HG03432 (cell line): ENCODE measurements around the gene SYCP3.
"Not testable (repeated sequence)": the region's sequence is repeated elsewhere in the genome, so short reads cannot be mapped to it uniquely, and the experiment has no call there.

ENCODE experiments used
- ATAC-seq: cut with Tn5 transposase; IDR thresholded peaks from one replicate; pipeline ENCODE4 v1.9.1; 2021; ENCODE audit warnings: mild to moderate bottlenecking, moderate library complexity; ENCODE audit not compliant: unreplicated experiment

Gene SYCP3

GRCh38 chr12:101761350-101761749 lies 22.1 kb upstream of the SYCP3 start:
- no peak for ATAC-seq

GRCh38 chr12:101759396-101760047 lies 20.3 kb upstream of the SYCP3 start:
- ATAC-seq = peak; percentile 62

GRCh38 chr12:101750152-101750551 lies 10.9 kb upstream of the SYCP3 start:
- no peak for ATAC-seq

GRCh38 chr12:101749657-101750056 lies 10.4 kb upstream of the SYCP3 start:
- ATAC-seq = no peak

GRCh38 chr12:101748907-101749306 lies 9.6 kb upstream of the SYCP3 start:
- no peak for ATAC-seq

- no peak for ATAC-seq
Measured at GRCh38 chr12:101747697-101748096, 8.4 kb upstream of the SYCP3 start.

GRCh38 chr12:101746661-101747060 lies 7.4 kb upstream of the SYCP3 start:
- ATAC-seq = no peak

GRCh38 chr12:101746196-101746595 lies 6.9 kb upstream of the SYCP3 start:
- no peak for ATAC-seq

GRCh38 chr12:101745481-101745880 lies 6.2 kb upstream of the SYCP3 start:
- ATAC-seq = no peak

- peak; percentile 97 for ATAC-seq
Measured at GRCh38 chr12:101743724-101744472, 4.6 kb upstream of the SYCP3 start.

GRCh38 chr12:101743242-101743641 lies 4.0 kb upstream of the SYCP3 start:
- ATAC-seq = peak; percentile 3

- ATAC-seq = no peak
Measured at GRCh38 chr12:101740980-101741379, 1.7 kb upstream of the SYCP3 start.

- no peak for ATAC-seq
Measured at GRCh38 chr12:101740566-101740965, 1.3 kb upstream of the SYCP3 start.

GRCh38 chr12:101737476-101737875 lies 1.8 kb downstream of the SYCP3 start:
- no peak for ATAC-seq

GRCh38 chr12:101734482-101734881 lies 4.8 kb downstream of the SYCP3 start:
- ATAC-seq = not testable (repeated sequence)

- no peak for ATAC-seq
Measured at GRCh38 chr12:101733166-101733565, 6.1 kb downstream of the SYCP3 start.

GRCh38 chr12:101732318-101732717 lies 6.9 kb downstream of the SYCP3 start:
- ATAC-seq = no peak

- ATAC-seq = no peak
Measured at GRCh38 chr12:101729842-101730241, 9.4 kb downstream of the SYCP3 start.

- ATAC-seq = no peak
Measured at GRCh38 chr12:101727098-101727497, 12.2 kb downstream of the SYCP3 start.

GRCh38 chr12:101722392-101722791 lies 16.9 kb downstream of the SYCP3 start:
- no peak for ATAC-seq

GRCh38 chr12:101720118-101720517 lies 19.1 kb downstream of the SYCP3 start:
- no peak for ATAC-seq

- no peak for ATAC-seq
Measured at GRCh38 chr12:101719566-101719965, 19.7 kb downstream of the SYCP3 start.
